ENCODE data around the gene RBFOX2.

DNA sequence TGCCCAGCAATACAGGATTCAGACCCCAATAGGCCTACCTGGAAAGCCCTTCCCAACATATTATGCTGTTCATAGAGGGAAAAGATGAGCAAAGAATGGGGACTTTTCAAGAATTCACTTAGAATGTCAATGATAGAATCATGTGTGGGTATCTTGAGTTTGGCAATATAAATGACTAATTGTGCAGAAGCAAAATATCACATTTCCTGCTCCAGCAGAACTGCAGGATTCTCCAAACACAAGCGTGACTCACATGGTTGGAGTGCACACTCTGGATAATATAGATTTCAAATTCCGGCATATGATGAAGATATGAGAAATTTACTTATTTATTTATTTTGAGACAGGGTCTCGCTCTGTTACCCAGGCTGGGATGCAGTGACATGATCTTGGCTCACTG lies 323.5 kb downstream of the RBFOX2 start:
- TF ChIP-seq, protein P1, sequence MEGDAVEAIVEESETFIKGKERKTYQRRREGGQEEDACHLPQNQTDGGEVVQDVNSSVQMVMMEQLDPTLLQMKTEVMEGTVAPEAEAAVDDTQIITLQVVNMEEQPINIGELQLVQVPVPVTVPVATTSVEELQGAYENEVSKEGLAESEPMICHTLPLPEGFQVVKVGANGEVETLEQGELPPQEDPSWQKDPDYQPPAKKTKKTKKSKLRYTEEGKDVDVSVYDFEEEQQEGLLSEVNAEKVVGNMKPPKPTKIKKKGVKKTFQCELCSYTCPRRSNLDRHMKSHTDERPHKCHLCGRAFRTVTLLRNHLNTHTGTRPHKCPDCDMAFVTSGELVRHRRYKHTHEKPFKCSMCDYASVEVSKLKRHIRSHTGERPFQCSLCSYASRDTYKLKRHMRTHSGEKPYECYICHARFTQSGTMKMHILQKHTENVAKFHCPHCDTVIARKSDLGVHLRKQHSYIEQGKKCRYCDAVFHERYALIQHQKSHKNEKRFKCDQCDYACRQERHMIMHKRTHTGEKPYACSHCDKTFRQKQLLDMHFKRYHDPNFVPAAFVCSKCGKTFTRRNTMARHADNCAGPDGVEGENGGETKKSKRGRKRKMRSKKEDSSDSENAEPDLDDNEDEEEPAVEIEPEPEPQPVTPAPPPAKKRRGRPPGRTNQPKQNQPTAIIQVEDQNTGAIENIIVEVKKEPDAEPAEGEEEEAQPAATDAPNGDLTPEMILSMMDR (IDR thresholded peaks at IDR 0.05) = no peak
- TF ChIP-seq POLR2A (IDR thresholded peaks at IDR 0.05) (no peak), EP300 (IDR thresholded peaks at IDR 0.05) (no peak)

All from tibial nerve (tissue), 4 donors.